ENCODE results near the gene NPNT.

GRCh38 chr4:106010761-106011160 lies 115.5 kb downstream of the NPNT start:
- TF ChIP-seq CEBPB (IDR thresholded peaks at IDR 0.05) (no peak), REST (IDR thresholded peaks at IDR 0.05; ENCODE audit: low read depth) (no peak)

Measured in Ishikawa (cell line).